Measurements from ENCODE around the gene PCBP3.
"Not testable (repeated sequence)": the region's sequence is repeated elsewhere in the genome, so short reads cannot be mapped to it uniquely, and the experiment has no call there.

Gene PCBP3

GRCh38 chr21:45792682-45793383, 149.3 kb downstream of the PCBP3 start:
- DNase-seq = no peak

GRCh38 chr21:45794027-45794426, 150.5 kb downstream of the PCBP3 start:
- DNase-seq = no peak

GRCh38 chr21:45796003-45796402, 152.5 kb downstream of the PCBP3 start:
- no peak for DNase-seq

- no peak for DNase-seq
Observed at GRCh38 chr21:45797338-45797737, 153.8 kb downstream of the PCBP3 start.

GRCh38 chr21:45799765-45800338, 156.3 kb downstream of the PCBP3 start:
- no peak for DNase-seq

GRCh38 chr21:45800339-45801080, 157.0 kb downstream of the PCBP3 start:
- DNase-seq = no peak

- DNase-seq = no peak
Observed at GRCh38 chr21:45801129-45801964, 157.8 kb downstream of the PCBP3 start.

GRCh38 chr21:45801989-45802388, 158.5 kb downstream of the PCBP3 start:
- DNase-seq = no peak

GRCh38 chr21:45802425-45802824, 158.9 kb downstream of the PCBP3 start:
- no peak for DNase-seq

- no peak for DNase-seq
Observed at GRCh38 chr21:45802956-45803617, 159.6 kb downstream of the PCBP3 start.

- DNase-seq = no peak
Observed at GRCh38 chr21:45803618-45804340, 160.3 kb downstream of the PCBP3 start.

- no peak for DNase-seq
Observed at GRCh38 chr21:45804809-45805313, 161.3 kb downstream of the PCBP3 start.

GRCh38 chr21:45805321-45805720, 161.8 kb downstream of the PCBP3 start:
- no peak for DNase-seq

GRCh38 chr21:45806042-45806441, 162.5 kb downstream of the PCBP3 start:
- DNase-seq = no peak

- DNase-seq = not testable (repeated sequence)
Observed at GRCh38 chr21:45808663-45809062, 165.1 kb downstream of the PCBP3 start.

- DNase-seq = no peak
Observed at GRCh38 chr21:45809421-45809820, 165.9 kb downstream of the PCBP3 start.

- DNase-seq = no peak
Observed at GRCh38 chr21:45811136-45811535, 167.6 kb downstream of the PCBP3 start.

GRCh38 chr21:45814210-45814940, 170.8 kb downstream of the PCBP3 start:
- DNase-seq = not testable (repeated sequence)

- DNase-seq = not testable (repeated sequence)
Observed at GRCh38 chr21:45815781-45816180, 172.3 kb downstream of the PCBP3 start.

- DNase-seq = no peak
Observed at GRCh38 chr21:45816794-45817193, 173.3 kb downstream of the PCBP3 start.

GRCh38 chr21:45817345-45817744, 173.8 kb downstream of the PCBP3 start:
- no peak for DNase-seq
